ENCODE data around the gene DDRGK1.

The DDRGK1 gene

GRCh38 chr20:3204124-3204794, at the start of gene DDRGK1:
Gene DDRGK1 (minus strand): TSS chr20:3204682. CDS start chr20:3204627, 55 bp downstream.
- DNase-seq (ENCODE audit: low read depth in 2 of 2), result peak; percentile 52 to 55

GRCh38 chr20:3251806-3252205, 47.3 kb upstream of the DDRGK1 start:
- DNase-seq (ENCODE audit: low read depth in 2 of 2), result no peak

DNA sequence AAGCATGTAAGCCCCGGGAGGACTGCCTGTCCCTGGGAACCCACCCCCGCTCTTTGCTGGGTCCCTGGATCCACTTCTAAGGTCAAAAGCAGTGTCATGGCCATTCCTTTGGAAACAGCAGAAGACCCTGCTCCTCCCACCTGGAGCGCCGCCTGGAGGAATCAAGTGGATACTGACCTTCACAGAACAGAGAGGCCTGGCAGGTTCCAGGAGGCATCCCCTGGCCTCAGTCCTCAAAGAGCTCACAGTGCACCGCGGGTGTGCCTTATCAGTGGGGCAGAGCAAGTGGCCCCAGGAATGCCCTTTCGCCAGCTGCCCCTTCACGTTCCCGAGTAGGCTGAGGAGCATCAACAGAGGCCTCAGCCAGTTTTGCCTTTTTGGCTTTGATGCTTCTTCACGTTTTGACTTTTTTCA, 45.6 kb upstream of the DDRGK1 start:
- DNase-seq (ENCODE audit: low read depth in 2 of 2), result no peak

GRCh38 chr20:3248993-3249347, 44.5 kb upstream of the DDRGK1 start:
- DNase-seq (ENCODE audit: low read depth in 2 of 2), result no peak

DNA sequence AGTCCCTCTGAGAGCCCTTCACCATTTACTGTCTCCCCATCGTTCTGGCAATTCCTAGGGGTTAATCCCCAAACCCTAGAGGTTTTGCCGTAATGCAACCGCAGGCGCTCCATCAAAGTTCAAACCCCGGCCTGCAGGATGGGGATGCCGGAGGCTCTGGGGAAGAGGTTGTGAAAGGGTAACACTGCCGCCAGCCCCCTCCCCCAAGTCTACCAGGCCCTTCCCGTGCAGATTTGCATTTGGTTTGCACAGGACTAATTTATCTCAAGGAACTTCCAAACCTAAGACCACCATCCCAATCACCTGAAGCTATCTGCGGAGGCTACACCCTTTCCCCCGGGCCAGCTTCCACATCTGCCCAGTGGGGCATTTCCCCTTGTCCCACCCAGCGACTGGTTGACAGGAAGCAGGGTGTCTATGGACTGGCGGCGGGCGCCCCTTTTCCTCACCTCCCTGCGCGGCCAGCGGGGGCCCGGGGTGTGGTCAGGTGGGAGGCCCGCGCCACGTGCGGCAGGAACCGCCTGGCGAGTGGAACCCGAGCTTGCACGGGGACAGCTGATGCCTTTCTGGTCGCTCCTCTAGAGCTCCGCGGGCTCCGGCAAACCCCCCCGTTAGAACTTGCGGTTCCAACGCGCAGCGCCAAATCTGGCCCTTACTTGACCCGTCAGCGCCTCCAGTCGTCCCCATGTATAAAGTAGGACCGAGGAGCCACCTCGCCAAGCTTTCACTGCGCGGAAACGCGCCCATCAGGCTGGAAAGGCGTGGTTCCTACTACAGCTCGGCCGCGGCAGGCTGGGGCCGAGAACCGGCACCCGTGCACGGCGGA, 43.9 kb upstream of the DDRGK1 start:
- DNase-seq (ENCODE audit: low read depth in 2 of 2), result no peak

DNA sequence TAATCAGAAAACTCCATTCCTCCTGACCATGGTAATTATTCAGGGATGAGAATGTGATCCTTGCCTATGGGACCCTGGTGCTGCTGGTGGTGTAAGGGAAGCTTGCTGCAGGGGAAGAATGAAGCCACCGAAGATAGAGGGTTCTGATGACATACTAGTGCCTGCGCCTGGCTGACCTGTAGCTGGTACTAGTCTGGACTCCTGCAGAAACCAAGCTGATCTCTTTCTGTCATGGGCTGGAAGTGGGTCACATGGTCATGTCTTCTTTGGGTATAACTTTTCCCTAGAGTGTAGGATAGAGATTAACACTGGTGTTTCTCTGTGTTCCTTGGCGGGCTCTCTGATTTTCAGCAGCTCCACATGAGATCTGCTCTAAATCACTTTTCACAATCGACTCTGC, 43.2 kb upstream of the DDRGK1 start:
- no peak for DNase-seq (ENCODE audit: low read depth in 2 of 2)

DNA sequence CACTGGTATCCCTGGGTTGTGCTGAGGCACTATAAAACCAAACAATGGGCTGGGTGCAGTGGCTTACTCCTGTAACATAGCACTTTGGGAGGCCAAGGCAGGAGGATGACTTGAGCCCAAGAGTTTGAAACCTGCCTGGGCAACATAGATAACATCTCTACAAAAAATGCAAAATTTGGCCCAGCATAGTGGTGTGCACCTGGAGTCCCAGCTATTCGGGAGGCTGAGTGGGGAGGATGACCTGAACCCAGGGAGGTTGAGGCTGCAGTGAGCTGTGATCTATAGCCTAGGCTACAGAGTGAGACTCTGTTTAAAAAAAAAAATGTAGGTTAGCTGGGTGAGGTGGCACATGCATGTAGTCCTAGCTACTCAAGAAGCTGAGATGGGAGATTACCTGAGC, 42.2 kb upstream of the DDRGK1 start:
- no peak for DNase-seq (ENCODE audit: low read depth in 2 of 2)

GRCh38 chr20:3245711-3246110, 41.2 kb upstream of the DDRGK1 start:
- no peak for DNase-seq (ENCODE audit: low read depth in 2 of 2)

GRCh38 chr20:3245156-3245555, 40.7 kb upstream of the DDRGK1 start:
- DNase-seq (ENCODE audit: low read depth in 2 of 2), result no peak

DNA sequence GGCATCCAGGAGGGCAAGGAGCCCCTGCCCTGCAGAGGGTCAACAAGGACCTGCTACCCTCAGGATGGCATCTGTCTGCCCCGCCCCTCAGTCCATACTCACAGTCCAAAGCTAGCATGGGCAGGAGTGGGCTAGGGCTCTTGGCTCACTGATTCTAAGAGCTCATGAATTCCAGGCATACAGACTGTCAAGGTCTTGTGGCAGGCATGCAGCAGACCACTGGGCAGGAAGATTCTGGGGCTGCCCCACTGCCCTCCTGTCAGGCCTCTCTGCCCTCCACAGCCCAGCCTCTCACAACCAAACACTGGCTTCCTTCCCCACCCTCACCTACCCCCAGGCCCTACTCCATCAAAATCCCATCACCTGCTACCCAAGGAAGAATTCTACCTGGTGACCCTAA, 40.1 kb upstream of the DDRGK1 start:
- DNase-seq (ENCODE audit: low read depth in 2 of 2), result no peak

DNA sequence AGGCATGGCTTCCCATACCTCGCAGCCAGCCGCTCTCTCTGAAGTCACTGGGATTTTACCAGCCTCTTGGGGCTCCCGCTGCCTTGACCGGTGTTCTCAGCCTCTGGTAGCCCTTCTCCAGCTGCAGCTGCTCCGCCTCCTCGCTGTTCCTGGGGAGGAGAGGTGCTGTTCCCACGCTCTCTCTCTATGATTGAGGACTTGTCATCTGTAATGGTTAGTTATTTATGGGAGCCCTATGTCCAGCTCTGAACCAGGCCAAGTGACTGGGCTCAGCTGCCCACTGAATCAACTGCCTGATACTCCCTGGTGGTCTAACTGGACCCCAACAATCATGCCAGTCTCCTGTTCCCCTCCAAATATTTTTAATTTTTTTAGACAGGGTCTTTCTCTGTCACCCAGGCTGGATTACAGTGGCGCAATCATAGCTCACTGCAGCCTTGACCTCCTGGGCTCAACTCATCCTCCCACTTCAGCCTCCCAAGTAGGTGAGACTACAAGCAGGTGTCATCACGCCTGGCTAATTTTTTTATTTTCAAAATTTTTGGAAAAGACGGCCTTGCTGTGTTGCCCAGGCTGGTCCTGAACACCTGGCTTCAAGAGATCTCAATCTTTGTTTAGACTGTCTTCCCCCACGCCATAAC, 39.4 kb upstream of the DDRGK1 start:
- DNase-seq (ENCODE audit: low read depth in 2 of 2), result no peak

DNA sequence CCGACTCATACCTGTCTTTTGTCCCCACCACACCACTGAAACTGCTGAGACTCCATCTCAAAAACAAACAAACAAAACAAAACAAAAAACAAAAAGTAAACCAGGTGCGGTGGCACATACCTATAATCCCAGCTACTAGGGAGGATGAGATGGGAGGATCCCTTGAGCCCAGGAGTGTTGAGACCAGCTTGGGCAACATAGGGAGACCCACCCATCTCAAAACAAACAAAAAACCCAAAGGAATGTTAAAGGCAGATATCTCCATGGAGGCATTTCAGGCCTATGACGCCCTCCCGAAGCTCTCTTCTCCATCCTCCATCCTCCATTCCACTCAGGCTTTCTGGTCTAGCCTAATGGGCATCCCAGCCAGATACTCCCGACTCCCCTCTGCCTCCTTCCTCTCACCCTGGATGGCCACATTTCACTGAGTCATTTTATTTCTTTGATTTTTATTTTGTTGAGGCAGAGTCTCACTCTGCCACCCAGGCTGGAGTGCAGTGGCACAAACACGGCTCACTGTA, 37.8 kb upstream of the DDRGK1 start:
- no peak for DNase-seq (ENCODE audit: low read depth in 2 of 2)

DNA sequence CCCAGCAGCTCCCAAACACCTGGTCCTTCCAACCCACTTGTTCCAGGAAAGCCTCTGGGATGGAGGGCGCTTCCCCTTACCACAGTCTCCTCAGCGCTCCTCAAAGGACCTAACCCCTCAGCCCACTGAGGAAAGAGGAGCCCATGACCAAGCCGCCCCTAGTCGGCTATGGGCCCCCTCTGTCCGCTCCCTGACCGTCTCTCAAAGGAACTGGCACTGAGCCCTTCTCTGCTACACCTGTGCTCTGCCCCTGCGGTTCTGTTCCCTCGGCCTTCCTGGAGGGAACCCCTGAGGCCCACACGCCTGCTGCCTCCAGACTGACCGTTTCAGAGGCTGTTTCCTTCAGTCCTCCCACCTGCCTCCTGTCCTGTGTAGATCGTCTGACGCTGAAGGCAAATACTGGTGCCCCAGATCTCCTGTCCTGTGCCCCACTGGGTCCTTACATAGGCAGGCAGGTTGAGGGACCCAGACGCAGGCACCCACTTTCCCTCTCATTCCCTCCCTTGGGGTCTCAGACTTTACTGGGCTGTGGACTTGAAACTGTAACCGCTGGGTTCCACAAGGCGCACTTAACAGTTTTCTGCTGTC, 36.4 kb upstream of the DDRGK1 start:
- no peak for DNase-seq (ENCODE audit: low read depth in 2 of 2)

DNA sequence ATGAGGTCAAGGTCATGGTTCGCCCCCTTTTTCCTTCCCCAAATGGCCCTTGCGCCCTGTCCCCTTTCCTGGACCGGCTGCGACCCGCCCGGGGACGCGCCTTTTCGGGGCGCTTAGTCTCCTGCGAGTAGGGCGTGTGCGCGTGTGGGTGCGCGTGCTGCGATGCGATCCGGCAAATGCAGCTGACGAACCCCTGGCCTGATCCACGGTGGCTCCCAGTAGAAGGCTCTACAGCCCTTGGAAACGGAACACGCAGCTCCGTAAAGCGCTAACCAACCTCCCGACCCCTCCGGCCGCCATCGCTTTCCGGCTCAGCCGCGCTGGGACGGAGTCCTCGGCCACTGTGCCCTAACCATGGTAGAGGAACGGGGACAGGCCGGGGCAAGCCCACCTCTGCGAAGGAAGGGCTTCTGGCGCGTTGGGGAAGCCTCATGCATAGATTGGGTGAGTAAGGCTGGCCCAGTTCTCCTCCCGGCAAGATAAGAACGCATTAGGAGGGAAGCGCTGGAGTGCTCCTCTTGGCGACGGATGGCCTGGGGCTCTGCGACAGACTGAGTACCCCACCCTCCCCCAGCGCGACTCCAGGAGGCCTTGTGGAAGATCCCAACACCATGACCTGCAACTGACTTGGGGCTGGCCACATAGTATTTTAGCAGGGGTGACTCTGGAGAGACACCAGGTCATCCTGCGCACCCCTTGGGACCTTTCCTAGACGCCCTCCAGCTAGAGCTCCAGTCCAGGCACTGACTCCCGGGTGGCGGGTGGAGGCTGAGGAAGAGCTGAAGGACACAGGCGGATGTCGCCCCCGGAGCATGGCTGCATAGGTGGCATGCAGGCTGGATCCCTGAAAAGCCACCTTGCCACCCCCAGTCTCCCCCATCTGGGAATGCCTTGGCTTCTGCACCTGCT, 35.6 kb upstream of the DDRGK1 start:
- no peak for DNase-seq (ENCODE audit: low read depth in 2 of 2)

- no peak for DNase-seq (ENCODE audit: low read depth in 2 of 2)
Measured at GRCh38 chr20:3239026-3239866, 34.8 kb upstream of the DDRGK1 start, which contains the start of gene SLC4A11. Gene SLC4A11 (minus strand): TSS chr20:3239190. CDS start chr20:3239137, 53 bp downstream.

GRCh38 chr20:3238616-3239025, 34.1 kb upstream of the DDRGK1 start:
- DNase-seq (ENCODE audit: low read depth in 2 of 2), result no peak

GRCh38 chr20:3237958-3238615, 33.6 kb upstream of the DDRGK1 start:
- DNase-seq (ENCODE audit: low read depth in 2 of 2), result no peak

DNA sequence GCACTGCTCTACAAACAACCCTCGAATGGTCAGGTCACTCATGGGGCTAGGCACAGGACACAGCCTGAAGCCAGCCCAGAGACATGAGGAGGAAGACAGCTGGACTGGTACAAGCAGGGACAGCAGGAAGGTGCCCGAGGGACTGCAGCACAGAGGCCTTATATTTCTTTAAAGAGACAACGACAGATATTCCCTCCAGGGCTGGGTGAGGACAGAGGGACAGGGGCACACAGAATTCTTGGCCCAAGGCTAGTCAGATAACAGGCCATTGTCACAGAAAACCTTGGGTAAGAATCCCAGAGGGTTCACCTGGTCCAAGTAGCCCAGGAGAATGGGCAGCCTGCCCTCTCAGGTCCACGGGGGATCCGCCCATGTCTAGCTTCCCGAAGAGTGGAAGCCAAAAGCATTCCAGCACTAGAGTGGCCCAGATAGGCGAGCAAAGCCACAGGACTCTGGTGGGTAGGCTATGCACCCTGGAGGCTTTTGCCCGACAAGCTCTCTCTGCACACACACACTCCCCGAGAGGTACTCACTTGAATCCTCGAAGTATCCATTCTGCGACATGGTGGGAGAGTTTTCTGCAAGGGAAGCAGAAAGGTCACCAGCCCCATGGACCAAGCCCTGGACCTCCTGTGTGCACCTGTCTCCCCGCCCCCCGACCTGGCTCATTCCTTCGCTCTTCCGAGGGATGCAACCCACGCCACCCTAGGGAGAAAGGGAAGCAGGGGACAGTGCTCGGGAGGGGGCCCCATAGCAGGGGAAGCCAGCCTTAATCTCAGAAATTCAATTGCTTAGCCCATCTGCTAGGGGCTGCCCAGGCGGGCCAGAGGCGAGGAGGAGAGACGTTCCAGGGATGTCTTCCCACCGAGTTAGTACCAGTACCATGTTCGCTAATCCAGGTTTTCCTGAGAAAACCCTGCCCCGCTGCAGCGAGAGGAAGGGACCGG, 32.8 kb upstream of the DDRGK1 start:
- no peak for DNase-seq (ENCODE audit: low read depth in 2 of 2)

Data from fibroblast of skin of left quadriceps (primary cell).